HS-5 (cell line): ENCODE results near the gene DYNC1LI2.
"Not testable (repeated sequence)": the region's sequence is repeated elsewhere in the genome, so short reads cannot be mapped to it uniquely, and the experiment has no call there.

Source experiments
- DNase-seq: peaks from one replicate; pipeline ENCODE4 v3.0.0-alpha.2; 2012; ENCODE audit warnings: low read depth

Gene DYNC1LI2

GRCh38 chr16:66696669-66697630 is 54.5 kb downstream of the DYNC1LI2 start, which contains the start of gene CMTM4:
CMTM4 (minus strand) TSS chr16:66696743; CDS start chr16:66696525, 218 bp downstream.
- no peak for DNase-seq

- no peak for DNase-seq
Measured at GRCh38 chr16:66695935-66696668, 55.3 kb downstream of the DYNC1LI2 start.

- DNase-seq, result no peak
Measured at GRCh38 chr16:66695471-66695934, 55.9 kb downstream of the DYNC1LI2 start.

- no peak for DNase-seq
Measured at GRCh38 chr16:66693149-66693548, 58.3 kb downstream of the DYNC1LI2 start.

GRCh38 chr16:66692341-66692740 is 59.1 kb downstream of the DYNC1LI2 start:
- DNase-seq, result no peak

- no peak for DNase-seq
Measured at GRCh38 chr16:66691234-66691633, 60.2 kb downstream of the DYNC1LI2 start.

- no peak for DNase-seq
Measured at GRCh38 chr16:66690106-66690847, 61.1 kb downstream of the DYNC1LI2 start.

GRCh38 chr16:66689282-66689681 is 62.1 kb downstream of the DYNC1LI2 start:
- no peak for DNase-seq

GRCh38 chr16:66687906-66688625 is 63.3 kb downstream of the DYNC1LI2 start:
- DNase-seq, result no peak

GRCh38 chr16:66685501-66686115 is 65.8 kb downstream of the DYNC1LI2 start:
- not testable (repeated sequence) for DNase-seq

- DNase-seq, result no peak
Measured at GRCh38 chr16:66682271-66682670, 69.1 kb downstream of the DYNC1LI2 start.

GRCh38 chr16:66681676-66682075 is 69.7 kb downstream of the DYNC1LI2 start:
- DNase-seq, result no peak

GRCh38 chr16:66678337-66678736 is 73.1 kb downstream of the DYNC1LI2 start:
- no peak for DNase-seq

- no peak for DNase-seq
Measured at GRCh38 chr16:66677836-66678235, 73.6 kb downstream of the DYNC1LI2 start.

GRCh38 chr16:66677179-66677578 is 74.2 kb downstream of the DYNC1LI2 start:
- DNase-seq, result no peak

GRCh38 chr16:66676599-66676998 is 74.8 kb downstream of the DYNC1LI2 start:
- no peak for DNase-seq

- no peak for DNase-seq
Measured at GRCh38 chr16:66673691-66674090, 77.7 kb downstream of the DYNC1LI2 start.
